SH-SY5Y (cell line): ENCODE results near the gene AK6.

ENCODE experiments used
- GATA2 ChIP-seq: IDR thresholded peaks from 2 replicates; pipeline ENCODE4 v1.6.1; 2011; ENCODE audit warnings: mild to moderate bottlenecking, low read depth, low read length
- GATA3 ChIP-seq: IDR thresholded peaks from 2 replicates; pipeline ENCODE4 v1.6.1; 2011; ENCODE audit warnings: low read depth, mild to moderate bottlenecking, low read length, moderate library complexity

DNA sequence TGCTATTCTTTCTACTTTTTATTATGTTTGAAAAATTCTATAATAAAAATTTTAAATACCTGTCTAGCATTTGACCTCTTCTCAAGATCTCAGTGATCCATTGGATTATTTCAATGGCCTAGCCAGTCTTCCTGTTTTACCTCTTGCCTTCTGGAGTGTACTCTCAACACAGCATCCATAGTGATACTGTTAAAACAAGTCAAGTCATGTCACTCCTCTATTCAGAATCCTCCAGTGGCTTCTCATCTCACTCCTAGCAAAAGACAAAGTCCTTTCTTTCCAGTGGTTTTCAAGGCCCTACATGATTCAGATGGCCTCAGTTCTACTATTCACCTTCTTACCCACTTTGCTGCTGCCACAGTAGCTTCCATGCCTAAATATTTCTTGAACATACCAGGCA is 47.4 kb upstream of the AK6 start:
- TF ChIP-seq GATA2 (no peak), GATA3 (no peak)
